ENCODE results near the gene RGCC. TPM values are rescaled to one million over a fixed set of nuclear protein-coding genes. Genes with fewer than 3 reads are reported as not detected.
A peak's percentile ranks its signal among the peaks of the same experiment; 100 is the strongest.

The RGCC gene
- total RNA-seq, 2 experiments from 2014 or later: 135 to 143 TPM

- Mint-ChIP-seq H3K9me3 (no peaks in the 10 kb centered on the region), H3K4me1 (ENCODE audit: low read depth) (peaks cover 45% of the 10 kb centered on the region), H3K4me3 (peak overlapping the region; percentile 80), H3K27me3 (peaks cover 4% of the 10 kb centered on the region), H3K36me3 (ENCODE audit: low read depth) (peaks cover 45% of the 10 kb centered on the region), H3K27ac (peak overlapping the region; percentile 96)
- peak; percentile 77 for DNase-seq
- peak; percentile 4 for ATAC-seq
- intact Hi-C loops (cut with micrococcal nuclease): no loop called here
- ChIA-PET POLR2A (interaction anchor here (0.7 to 5.4 kb wide), 8 partner anchors 9 to 938 kb away, joined by 3 to 39 read pairs (median 3); no protein-coding TSS in a partner anchor), CTCF (interaction anchor here (0.8 to 3.5 kb wide), 21 partner anchors 9 to 210 kb away, joined by 3 to 66 read pairs (median 5); no protein-coding TSS in a partner anchor)
- TF ChIP-seq, protein P1, sequence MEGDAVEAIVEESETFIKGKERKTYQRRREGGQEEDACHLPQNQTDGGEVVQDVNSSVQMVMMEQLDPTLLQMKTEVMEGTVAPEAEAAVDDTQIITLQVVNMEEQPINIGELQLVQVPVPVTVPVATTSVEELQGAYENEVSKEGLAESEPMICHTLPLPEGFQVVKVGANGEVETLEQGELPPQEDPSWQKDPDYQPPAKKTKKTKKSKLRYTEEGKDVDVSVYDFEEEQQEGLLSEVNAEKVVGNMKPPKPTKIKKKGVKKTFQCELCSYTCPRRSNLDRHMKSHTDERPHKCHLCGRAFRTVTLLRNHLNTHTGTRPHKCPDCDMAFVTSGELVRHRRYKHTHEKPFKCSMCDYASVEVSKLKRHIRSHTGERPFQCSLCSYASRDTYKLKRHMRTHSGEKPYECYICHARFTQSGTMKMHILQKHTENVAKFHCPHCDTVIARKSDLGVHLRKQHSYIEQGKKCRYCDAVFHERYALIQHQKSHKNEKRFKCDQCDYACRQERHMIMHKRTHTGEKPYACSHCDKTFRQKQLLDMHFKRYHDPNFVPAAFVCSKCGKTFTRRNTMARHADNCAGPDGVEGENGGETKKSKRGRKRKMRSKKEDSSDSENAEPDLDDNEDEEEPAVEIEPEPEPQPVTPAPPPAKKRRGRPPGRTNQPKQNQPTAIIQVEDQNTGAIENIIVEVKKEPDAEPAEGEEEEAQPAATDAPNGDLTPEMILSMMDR (IDR thresholded peaks at IDR 0.05): no peak
These were observed 924 bp downstream of the RGCC start for GRCh38 chr13:41458187-41458760.

GRCh38 chr13:41458761-41459431 is 1.5 kb downstream of the RGCC start:
- peak; percentile 22 for ATAC-seq
- TF ChIP-seq, protein P1 (IDR thresholded peaks at IDR 0.05): peak; percentile 89
- H3K27me3 Mint-ChIP-seq: peaks cover 4% of the 10 kb centered on the region
- H3K4me3 Mint-ChIP-seq: peak overlapping the region; percentile 80
- ChIA-PET POLR2A (interaction anchor here (0.6 to 5.4 kb wide), 9 partner anchors 8 to 1389 kb away, joined by 3 to 39 read pairs (median 3); no protein-coding TSS in a partner anchor), CTCF (interaction anchor here (0.5 to 3.5 kb wide), 32 partner anchors 8 to 644 kb away, joined by 3 to 66 read pairs (median 4); no protein-coding TSS in a partner anchor)
- peaks cover 50% of the 10 kb centered on the region for H3K36me3 Mint-ChIP-seq (ENCODE audit: low read depth)
- intact Hi-C loops (cut with micrococcal nuclease): no loop called here
- DNase-seq: peak; percentile 81
- peaks cover 50% of the 10 kb centered on the region for H3K4me1 Mint-ChIP-seq (ENCODE audit: low read depth)
- H3K27ac Mint-ChIP-seq: peak overlapping the region; percentile 96
- H3K9me3 Mint-ChIP-seq: no peaks in the 10 kb centered on the region

DNA sequence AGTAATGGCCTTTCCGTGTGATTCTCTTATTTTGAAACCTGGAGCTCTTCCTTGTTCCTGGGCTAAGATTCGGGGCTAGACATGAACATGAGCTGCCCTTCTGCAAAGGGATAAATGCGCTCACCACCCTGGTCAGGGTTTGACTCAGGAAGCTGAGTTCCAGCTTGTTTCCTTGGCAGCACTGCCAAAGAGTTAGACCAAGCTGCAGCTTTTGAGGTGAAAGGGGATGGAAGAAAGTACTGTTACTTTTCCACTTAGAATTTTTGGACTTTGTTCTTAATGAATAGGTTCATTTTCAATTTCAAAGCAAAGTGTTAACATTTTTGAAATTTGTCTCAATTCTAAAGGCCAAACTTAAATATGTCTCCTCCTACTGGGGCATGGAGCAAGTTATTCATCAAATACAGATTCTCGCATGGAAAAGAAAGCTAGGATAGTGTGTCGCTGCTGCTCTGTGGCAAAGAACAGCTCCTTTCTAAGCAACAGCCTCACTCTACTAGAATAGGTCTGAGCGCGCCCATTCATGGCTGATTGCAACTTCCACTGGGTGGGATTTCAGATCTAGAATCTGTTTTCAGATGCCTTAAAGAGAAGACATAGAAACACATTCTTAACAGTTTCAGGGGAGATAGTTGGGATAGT is 2.2 kb downstream of the RGCC start:
- H3K9me3 Mint-ChIP-seq: no peaks in the 10 kb centered on the region
- TF ChIP-seq, protein P1 (IDR thresholded peaks at IDR 0.05): no peak
- ChIA-PET CTCF (interaction anchor here (0.5 to 3.5 kb wide), 28 partner anchors 8 to 645 kb away, joined by 3 to 66 read pairs (median 5); no protein-coding TSS in a partner anchor), POLR2A (interaction anchor here (0.6 to 5.4 kb wide), 7 partner anchors 11 to 1390 kb away, joined by 3 to 39 read pairs (median 3); no protein-coding TSS in a partner anchor)
- H3K27ac Mint-ChIP-seq: peak overlapping the region; percentile 96
- H3K4me3 Mint-ChIP-seq: peak overlapping the region; percentile 80
- peaks cover 57% of the 10 kb centered on the region for H3K4me1 Mint-ChIP-seq (ENCODE audit: low read depth)
- ATAC-seq (no peak), DNase-seq (peak; percentile 41)
- peaks cover 4% of the 10 kb centered on the region for H3K27me3 Mint-ChIP-seq
- intact Hi-C loops (cut with micrococcal nuclease): loop anchor here (5.0 kb wide), 2 partner anchors 93 to 193 kb away; no protein-coding TSS in a partner anchor
- H3K36me3 Mint-ChIP-seq (ENCODE audit: low read depth): peaks cover 57% of the 10 kb centered on the region

DNA sequence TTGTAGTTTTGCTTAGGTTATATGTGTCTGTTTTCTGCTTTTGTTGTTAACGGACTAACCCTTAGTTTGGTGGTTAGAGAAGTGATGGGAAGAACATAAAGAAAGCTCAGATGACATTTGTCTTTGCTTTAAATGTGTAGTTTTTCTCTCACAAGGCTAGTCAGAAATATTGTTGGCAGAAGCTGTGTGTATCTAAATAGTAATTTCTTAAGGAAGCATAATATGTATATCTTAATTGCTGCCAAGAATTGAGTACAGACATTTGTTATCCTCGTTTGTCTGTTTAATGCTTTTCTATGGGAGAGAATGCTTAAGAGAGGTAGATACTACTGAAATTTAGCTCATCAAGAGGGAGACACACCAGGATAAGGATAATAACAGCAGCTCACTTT is 2.7 kb downstream of the RGCC start:
- TF ChIP-seq, protein P1 (IDR thresholded peaks at IDR 0.05): no peak
- DNase-seq (no peak), ATAC-seq (no peak)
- Mint-ChIP-seq H3K27ac (peak overlapping the region; percentile 96), H3K27me3 (peaks cover 4% of the 10 kb centered on the region), H3K4me1 (ENCODE audit: low read depth) (peaks cover 62% of the 10 kb centered on the region), H3K36me3 (ENCODE audit: low read depth) (peaks cover 61% of the 10 kb centered on the region), H3K4me3 (peak overlapping the region; percentile 80), H3K9me3 (no peaks in the 10 kb centered on the region)
- CTCF ChIA-PET: interaction anchor here (0.8 to 3.5 kb wide), 18 partner anchors 7 to 209 kb away, joined by 3 to 66 read pairs (median 8); no protein-coding TSS in a partner anchor
- POLR2A ChIA-PET: interaction anchor here (0.6 to 5.4 kb wide), 5 partner anchors 10 to 141 kb away, joined by 3 to 39 read pairs (median 3); no protein-coding TSS in a partner anchor
- intact Hi-C loops (cut with micrococcal nuclease): loop anchor here (5.0 kb wide), 2 partner anchors 92 to 192 kb away; no protein-coding TSS in a partner anchor
